Fibroblast of peridontal ligament (primary cell): ENCODE data around the gene SPEM3.

Experiments used
- DNase-seq: peaks from one replicate; pipeline ENCODE4 v3.0.0-alpha.2; 2010; ENCODE audit errors: extremely low read depth

Gene SPEM3

GRCh38 chr17:7421186-7421585, 7.5 kb upstream of the SPEM3 start:
- no peak for DNase-seq

- no peak for DNase-seq
Observed at GRCh38 chr17:7423679-7424078, 5.0 kb upstream of the SPEM3 start.

GRCh38 chr17:7425316-7425715, 3.3 kb upstream of the SPEM3 start, which contains the start of gene SPEM2:
Gene SPEM2 (plus strand): TSS chr17:7425616. CDS start chr17:7425689, 73 bp downstream.
- DNase-seq = no peak

- DNase-seq = no peak
Observed at GRCh38 chr17:7425756-7426155, 2.9 kb upstream of the SPEM3 start.

- DNase-seq = no peak
Observed at GRCh38 chr17:7426203-7426863, 2.3 kb upstream of the SPEM3 start.

DNA sequence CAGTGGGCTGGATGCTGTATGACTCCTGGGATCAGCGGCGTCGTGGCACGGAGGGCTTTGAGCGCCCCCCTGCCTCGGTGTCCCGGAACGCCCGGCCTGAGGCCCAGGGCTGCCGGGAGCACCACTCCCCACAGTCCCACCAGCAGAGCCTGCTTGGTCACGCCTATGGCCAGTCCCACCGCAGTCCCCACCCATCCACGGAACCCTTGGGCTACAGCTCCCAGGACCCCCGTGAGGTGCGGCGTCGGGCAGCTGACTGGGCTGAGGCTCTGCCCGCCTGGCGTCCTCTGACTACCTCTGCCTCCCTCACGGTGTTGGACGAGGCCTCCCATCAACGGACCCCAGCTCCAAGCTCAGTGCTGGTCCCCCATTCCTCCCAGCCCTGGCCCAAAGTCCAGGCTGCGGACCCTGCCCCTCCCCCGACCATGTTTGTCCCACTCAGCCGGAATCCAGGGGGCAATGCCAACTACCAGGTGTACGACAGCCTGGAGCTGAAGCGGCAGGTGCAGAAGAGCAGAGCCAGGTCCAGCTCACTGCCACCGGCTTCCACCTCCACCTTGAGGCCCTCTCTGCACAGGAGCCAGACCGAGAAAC, 1.7 kb upstream of the SPEM3 start:
- DNase-seq = no peak

- DNase-seq = no peak
Observed at GRCh38 chr17:7427549-7427948, 1.1 kb upstream of the SPEM3 start.

- no peak for DNase-seq
Observed at GRCh38 chr17:7429722-7430121, 1.1 kb downstream of the SPEM3 start.

DNA sequence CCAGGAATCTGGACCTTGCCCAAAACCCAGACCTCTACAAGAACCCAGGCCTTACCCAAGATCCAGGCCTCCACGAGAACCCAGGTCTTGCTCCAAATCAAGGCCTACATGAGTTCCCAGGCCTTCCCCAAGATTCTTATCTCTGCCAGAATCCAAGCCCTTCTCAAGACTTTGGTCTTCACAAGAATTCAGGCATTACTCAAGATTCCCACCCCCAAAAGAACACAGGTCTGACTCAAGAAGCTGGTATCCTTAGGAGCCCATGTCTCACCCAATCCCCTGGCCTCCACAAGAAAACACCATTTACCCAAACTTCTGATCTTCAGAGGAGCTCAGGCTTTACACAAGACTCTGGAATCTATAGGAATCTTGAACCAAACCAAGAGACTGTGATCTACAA, 2.6 kb downstream of the SPEM3 start:
- no peak for DNase-seq

DNA sequence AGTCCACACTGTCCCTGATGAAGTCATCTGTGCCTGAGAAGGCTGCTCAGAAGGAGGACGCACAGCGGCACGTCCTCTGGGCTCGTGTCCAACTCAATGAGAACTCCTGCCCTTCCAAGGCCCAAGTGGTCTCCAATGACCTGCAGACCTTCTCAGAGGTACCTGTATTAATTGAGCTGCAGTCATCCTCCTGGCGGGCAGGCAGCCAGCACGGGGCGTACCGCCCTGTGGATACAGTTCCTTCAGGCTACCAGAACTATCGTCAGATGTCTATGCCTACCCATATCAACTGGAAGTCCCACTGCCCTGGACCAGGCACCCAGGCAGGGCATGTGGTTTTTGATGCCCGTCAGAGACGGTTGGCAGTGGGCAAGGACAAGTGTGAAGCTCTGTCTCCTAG, 3.6 kb downstream of the SPEM3 start:
- no peak for DNase-seq

GRCh38 chr17:7435676-7436555, 7.3 kb downstream of the SPEM3 start:
- no peak for DNase-seq

GRCh38 chr17:7436556-7437368, 8.1 kb downstream of the SPEM3 start:
- DNase-seq = peak; percentile 58

GRCh38 chr17:7437369-7437863, 8.8 kb downstream of the SPEM3 start:
- no peak for DNase-seq

- DNase-seq = no peak
Observed at GRCh38 chr17:7437950-7438614, 9.4 kb downstream of the SPEM3 start.

GRCh38 chr17:7438656-7439460, 10.2 kb downstream of the SPEM3 start:
- no peak for DNase-seq

DNA sequence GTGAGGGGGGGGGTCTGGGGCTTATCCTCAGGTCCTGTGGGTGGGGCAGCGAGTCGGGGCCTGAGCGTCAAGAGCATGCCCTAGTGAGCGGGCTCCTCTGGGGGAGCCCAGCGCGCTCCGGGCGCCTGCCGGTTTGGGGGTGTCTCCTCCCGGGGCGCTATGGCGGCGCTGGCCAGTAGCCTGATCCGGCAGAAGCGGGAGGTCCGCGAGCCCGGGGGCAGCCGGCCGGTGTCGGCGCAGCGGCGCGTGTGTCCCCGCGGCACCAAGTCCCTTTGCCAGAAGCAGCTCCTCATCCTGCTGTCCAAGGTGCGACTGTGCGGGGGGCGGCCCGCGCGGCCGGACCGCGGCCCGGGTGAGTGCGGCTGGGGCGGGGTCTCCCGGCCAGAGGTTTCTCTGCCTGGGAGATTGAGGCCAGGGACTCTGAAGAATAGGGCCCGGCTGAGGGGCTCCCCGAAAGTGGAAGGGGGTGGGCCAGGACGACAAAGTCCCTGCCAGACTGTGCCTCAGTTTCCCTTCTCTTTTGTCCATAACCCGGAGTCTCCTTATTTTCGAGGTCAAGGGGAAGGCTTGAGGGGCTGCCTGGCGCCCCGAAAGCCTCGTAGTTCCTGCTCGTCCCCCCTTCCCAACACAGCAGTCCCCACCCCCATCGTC, 10.9 kb downstream of the SPEM3 start, which contains the start of gene FGF11:
Gene FGF11 (plus strand): TSS at position 51 of the 651 bp plus-strand sequence. CDS start 109 bp downstream, at position 160.
- no peak for DNase-seq

DNA sequence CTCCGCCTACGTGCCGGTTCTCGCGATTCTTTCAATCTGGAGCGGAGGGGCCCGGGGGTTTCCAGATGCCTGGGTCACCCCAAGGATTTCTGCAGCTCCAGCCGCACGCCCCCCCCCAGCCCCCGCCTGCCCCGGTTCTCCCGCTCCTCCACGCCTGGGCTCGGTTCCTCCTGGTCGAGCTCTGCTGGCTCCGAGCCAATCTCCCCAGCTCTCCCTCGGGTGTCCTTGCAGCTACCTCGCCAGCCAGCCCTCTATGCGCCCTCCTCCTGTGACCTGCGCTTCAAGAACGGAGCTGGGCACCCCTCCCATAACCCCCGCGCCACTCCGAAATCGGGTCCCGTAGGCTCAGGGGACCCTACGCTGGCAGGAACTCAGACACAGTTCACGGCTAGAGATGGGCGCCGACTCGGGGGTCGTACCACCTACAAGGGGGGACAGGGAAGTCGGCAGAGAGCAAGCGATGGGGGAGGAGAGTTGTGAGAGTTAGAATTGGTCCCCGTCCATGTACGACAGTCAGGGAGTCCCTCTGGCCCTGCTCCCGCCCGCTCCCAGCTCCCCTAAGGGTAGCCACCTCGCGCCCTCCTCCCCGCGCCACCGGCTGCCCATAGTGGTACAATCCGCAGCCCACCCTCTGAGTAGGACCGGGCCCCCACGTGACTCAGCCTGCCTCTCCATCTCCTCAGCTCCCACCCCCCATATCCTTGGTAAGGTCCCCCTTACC, 11.6 kb downstream of the SPEM3 start:
- no peak for DNase-seq

- no peak for DNase-seq
Observed at GRCh38 chr17:7440834-7441195, 12.2 kb downstream of the SPEM3 start.

DNA sequence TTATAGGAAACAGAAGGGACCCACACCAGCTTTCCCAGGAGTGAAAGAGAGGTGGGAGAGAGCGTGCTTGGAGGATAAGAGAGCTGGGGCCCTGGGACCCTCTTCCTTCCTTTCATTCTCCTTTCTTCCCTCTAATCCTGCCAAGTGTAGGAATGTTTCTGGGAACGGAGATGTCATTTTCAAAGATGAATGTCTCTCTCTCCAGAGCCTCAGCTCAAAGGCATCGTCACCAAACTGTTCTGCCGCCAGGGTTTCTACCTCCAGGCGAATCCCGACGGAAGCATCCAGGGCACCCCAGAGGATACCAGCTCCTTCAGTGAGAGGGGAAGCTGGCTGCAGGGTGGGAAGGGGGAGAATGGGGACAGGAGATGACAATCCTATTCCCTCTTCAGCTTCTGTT, 12.6 kb downstream of the SPEM3 start:
- DNase-seq = no peak
